HG03565 (cell line): ENCODE data around the gene SYT4.
"Not testable (repeated sequence)": the region's sequence is repeated elsewhere in the genome, so short reads cannot be mapped to it uniquely, and the experiment has no call there.

Experiments used
- ATAC-seq: cut with Tn5 transposase; IDR thresholded peaks from one replicate; pipeline ENCODE4 v1.9.1; 2021; ENCODE audit warnings: mild to moderate bottlenecking, moderate library complexity; ENCODE audit not compliant: unreplicated experiment

SYT4 gene

GRCh38 chr18:43277164-43277600 is at the start of gene SYT4:
Gene SYT4 (minus strand): TSS chr18:43277490. CDS start chr18:43277281, 209 bp downstream.
- no peak for ATAC-seq

GRCh38 chr18:43322132-43322531 is 44.8 kb upstream of the SYT4 start:
- ATAC-seq = no peak

DNA sequence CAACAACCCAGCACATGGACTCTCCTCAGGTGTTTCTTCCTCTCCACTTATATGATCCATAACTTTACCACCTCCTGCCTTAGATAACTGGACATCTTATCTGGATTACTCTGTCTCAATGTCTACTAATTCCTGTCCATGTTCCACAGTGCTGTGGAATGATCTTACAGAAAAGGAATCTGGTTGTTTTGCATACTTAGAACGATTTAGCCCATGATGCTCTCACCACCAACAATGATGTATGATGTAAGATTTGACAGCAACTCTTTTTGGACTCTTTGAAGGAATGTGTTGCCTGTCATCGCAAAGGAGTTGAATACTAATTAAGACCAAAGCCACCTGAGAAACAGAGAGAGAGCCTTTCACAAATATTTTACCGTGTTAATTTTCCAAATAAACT is 37.7 kb upstream of the SYT4 start:
- no peak for ATAC-seq

DNA sequence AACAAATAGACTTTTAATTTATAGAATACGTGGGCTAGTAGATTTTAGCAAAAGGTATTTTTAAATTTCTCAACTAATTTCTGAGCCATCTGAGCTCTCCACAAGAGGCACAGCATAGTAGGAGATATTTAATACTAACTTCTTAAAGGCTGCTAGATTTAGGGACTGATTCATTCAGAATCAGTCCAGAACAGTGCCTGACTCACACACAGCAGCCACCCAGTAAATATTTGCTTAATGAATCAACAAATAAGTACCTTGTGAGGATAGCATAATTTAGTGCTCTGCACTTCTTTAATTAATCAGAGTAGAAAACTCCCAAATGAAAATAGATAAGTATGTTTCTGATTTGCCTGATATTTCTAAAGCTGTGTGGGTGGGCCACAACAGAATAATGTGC is 35.6 kb upstream of the SYT4 start:
- no peak for ATAC-seq

- ATAC-seq = no peak
Measured at GRCh38 chr18:43310239-43310638, 32.9 kb upstream of the SYT4 start.

DNA sequence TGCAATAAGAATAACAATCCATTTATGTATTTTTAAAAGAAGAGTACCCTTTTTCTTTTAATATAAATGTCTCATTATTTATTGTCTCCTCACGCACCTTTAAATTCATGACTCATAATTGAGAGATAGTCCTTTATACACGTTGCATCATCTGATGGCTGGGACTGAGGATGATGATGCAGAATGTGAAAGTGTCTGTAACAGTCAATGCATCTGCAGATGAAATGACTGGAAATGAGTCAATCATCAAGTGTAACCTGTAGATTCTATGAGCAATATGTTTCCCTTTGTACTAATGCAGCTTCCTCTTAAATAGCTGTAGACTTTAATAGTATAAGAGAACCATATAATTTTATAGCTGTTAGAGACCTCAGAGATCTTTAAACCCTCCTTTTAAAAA is 26.1 kb upstream of the SYT4 start:
- peak; percentile 37 for ATAC-seq

DNA sequence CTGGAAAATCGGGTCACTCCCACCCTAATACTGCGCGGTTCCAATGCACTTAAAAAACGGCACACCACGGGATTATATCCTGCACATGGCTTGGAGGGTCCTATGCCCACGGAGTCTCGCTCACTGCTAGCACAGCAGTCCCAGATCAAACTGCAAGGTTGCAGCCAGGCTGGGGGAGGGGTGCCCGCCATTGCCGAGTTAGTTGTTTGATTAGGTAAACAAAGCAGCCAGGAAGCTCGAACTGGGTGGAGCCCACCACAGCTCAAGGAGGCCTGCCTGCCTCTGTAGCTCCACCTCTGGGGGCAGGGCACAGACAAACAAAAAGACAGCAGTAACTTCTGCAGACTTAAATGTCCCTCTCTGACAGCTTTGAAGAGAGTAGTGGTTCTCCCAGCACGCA is 8.9 kb upstream of the SYT4 start:
- not testable (repeated sequence) for ATAC-seq

- no peak for ATAC-seq
Measured at GRCh38 chr18:43283299-43283698, 6.0 kb upstream of the SYT4 start.

- ATAC-seq = peak; percentile 67
Measured at GRCh38 chr18:43279015-43279744, 1.9 kb upstream of the SYT4 start.

- ATAC-seq = no peak
Measured at GRCh38 chr18:43278355-43278754, 1.1 kb upstream of the SYT4 start.

DNA sequence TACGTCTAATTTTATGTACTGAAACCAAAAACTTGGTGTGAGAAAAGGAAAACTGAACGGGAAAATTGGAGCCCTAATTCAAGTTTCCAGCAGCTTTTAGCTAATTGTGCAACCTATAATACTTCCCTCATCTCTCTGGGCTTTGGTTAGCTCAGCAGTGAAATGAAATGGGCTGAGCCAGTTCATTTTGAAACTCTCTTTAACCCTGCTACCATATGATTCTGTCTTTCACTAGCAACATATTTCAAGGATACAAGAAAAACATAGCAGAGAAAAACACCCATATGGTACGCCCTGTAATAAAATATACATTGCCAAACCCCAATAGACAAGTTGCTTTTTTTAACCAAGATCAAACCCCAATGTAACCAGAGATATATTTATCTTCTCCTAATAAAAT is 799 bp downstream of the SYT4 start:
- ATAC-seq = no peak

DNA sequence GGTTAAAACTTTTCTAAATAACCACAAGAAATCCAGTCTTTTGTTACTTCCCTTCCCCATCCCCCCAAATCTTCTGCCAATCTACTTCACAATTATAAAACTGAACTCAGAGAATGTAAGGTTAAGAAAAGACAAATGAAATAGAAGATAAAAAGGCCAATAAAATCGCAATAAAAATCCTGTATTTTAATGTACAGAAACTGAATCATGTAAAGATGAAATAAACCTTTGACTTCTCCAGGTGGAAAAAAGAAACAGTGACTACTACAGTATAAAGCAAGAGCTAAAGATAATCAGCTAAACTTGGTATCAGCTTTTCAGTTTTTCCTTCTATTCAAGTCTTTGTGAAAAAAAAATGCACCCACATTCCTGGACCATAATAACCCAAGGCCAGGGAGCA is 1.7 kb downstream of the SYT4 start:
- ATAC-seq = no peak

GRCh38 chr18:43274526-43274925 is 2.8 kb downstream of the SYT4 start:
- ATAC-seq = no peak

DNA sequence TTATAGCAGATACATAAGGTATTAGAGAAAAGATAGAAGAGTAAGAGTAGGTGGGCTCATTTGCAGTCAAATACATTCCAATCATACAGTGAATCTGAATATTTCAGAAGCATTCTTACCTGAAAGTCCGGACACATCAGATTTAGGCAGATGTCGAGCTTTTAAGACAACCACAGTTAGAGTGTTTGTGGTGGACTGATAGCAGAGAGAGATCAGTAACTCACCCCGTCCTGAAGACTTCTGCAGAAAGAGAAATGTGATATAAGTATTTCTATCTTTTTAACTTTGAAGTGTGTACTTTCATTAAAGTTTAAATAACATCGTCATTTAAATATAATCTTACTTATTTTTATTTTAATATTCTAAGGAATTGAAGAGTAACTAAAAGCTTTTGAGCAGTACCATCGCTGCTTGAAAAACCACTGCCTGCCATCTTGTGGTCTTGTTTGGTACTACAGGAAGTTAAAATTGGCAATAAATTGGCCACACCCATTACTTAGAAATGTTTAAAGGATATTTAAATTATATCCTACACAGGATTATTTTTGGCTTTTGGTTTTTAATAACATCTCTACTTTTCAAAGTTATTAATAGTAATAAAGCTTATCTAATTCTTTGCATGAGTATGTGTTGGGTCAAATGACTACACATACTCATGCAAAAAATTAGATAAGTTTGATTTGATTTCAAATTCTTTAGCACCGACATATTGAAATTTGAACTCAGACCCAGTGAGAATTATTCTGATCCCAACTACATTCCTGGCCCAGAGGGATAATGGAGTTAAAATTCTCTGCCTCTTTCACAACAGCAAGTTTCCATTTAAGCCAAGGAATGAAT is 5.5 kb downstream of the SYT4 start:
- peak; percentile 88 for ATAC-seq

GRCh38 chr18:43267818-43268217 is 9.5 kb downstream of the SYT4 start:
- no peak for ATAC-seq

DNA sequence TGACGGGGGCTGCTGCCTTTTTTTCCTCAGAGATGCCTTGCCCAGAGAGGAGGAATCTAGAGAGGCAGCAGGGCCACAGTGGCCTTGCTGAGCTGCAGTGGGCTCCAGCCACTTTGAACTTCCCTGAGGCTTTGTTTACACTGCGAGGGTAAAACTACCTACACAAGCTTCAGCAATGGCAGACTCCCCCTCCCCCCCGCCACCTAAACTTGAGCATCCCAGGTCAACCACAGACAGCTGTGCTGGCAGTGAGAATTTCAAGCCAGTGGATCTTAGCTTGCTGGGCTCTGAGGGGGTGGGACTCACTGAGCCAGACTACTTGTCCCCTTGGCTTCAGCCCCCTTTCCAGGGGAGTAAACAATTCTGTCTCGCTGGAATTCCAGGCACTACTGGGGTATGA is 11.8 kb downstream of the SYT4 start:
- ATAC-seq = no peak

GRCh38 chr18:43248610-43249249 is 28.6 kb downstream of the SYT4 start:
- ATAC-seq = no peak

GRCh38 chr18:43247944-43248343 is 29.3 kb downstream of the SYT4 start:
- ATAC-seq = no peak

- no peak for ATAC-seq
Measured at GRCh38 chr18:43238429-43238828, 38.9 kb downstream of the SYT4 start.

GRCh38 chr18:43236921-43237320 is 40.4 kb downstream of the SYT4 start:
- ATAC-seq = no peak

- no peak for ATAC-seq
Measured at GRCh38 chr18:43234889-43235288, 42.4 kb downstream of the SYT4 start.

GRCh38 chr18:43222501-43222900 is 54.8 kb downstream of the SYT4 start:
- no peak for ATAC-seq
